LNCaP clone FGC (cell line): ENCODE data around the gene ARHGEF16.

Experiments
- DNase-seq: peaks from one replicate; pipeline ENCODE4 v3.0.0-alpha.2; 2011; ENCODE audit warnings: low read depth
- H3K4me3 ChIP-seq: 2 replicates; pipeline ENCODE4 v1.5.1; 2011; ENCODE audit warnings: mild to moderate bottlenecking, low read depth, low read length, control low read depth
- TF ChIP-seq, protein P1 (sequence below): IDR thresholded peaks from 2 replicates; pipeline ENCODE4 v1.5.1; 2012; ENCODE audit warnings: mild to moderate bottlenecking; ENCODE audit not compliant: control insufficient read depth, insufficient read depth; ENCODE audit errors: extremely low read depth

Gene ARHGEF16

DNA sequence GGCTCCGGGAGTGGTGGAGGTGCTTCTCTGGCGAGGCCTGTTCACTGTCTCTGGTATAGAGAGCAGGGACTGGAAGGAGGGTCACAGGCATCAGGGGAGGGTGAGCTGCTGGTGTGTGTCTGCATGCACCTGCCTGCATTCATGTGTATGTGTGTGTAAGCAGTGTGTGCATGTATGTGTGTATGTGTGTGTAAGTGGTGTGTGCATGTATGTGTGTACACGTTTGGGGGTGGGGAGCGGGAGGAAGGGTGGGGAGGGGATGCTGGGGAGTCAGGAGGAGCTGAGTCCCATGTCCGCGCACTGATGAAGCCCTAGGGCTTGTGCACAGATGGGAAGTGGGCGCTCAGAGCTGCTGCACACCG lies 49.0 kb downstream of the ARHGEF16 start:
- DNase-seq: no peak
- TF ChIP-seq, protein P1, sequence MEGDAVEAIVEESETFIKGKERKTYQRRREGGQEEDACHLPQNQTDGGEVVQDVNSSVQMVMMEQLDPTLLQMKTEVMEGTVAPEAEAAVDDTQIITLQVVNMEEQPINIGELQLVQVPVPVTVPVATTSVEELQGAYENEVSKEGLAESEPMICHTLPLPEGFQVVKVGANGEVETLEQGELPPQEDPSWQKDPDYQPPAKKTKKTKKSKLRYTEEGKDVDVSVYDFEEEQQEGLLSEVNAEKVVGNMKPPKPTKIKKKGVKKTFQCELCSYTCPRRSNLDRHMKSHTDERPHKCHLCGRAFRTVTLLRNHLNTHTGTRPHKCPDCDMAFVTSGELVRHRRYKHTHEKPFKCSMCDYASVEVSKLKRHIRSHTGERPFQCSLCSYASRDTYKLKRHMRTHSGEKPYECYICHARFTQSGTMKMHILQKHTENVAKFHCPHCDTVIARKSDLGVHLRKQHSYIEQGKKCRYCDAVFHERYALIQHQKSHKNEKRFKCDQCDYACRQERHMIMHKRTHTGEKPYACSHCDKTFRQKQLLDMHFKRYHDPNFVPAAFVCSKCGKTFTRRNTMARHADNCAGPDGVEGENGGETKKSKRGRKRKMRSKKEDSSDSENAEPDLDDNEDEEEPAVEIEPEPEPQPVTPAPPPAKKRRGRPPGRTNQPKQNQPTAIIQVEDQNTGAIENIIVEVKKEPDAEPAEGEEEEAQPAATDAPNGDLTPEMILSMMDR: no peak
- no peak overlapping the region for H3K4me3 ChIP-seq

DNA sequence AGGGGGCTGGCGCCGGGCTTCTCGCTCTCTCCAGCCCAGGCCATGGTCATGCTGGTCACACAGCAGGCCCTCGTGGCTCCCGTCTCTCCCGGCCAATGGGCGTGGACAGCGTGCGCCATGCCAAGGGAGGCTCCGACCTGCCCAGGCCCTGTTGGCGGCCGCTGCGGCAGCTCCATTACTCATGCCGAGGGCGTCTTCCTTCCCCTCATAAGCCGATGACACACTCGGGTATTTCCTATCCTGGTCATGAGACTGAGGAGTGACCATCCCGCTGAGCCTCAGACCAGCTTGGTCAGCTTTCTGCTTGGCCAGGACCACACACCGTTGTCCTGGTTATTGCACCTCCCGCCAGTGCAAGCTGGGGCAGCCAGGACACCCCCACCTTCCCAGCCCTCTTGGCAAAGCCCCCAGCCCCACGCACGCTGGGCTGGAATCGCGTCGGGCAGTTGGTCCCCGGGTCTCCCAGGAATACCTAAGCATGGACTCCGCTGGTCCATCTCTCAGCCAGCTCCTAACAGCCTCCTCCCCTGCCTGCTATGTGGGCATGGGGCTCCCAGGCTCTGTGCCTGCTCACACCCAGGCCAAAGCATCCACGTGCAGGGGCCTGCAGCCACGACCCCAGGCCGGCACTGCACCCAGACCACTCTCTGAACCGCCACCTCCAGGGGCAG lies 49.8 kb downstream of the ARHGEF16 start:
- DNase-seq: no peak
- H3K4me3 ChIP-seq: no peak overlapping the region
- TF ChIP-seq, protein P1: no peak

DNA sequence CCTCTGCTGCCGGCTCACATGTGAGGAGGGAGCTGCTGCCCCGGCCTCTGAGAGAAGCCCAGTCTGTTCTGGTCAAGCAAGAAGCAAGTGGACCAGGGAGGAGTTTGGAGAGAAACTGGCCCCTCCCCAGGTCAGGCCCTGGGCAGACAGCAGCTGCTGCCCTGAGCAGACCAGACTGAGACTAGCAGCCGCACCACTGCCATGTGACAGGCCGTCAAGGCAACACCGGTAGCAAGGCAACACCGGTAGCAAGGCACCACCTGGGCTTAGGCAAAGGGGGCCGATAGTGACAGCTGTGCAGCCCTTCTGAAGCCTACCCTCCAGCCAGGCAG lies 50.3 kb downstream of the ARHGEF16 start:
- no peak overlapping the region for H3K4me3 ChIP-seq
- TF ChIP-seq, protein P1: no peak
- no peak for DNase-seq

DNA sequence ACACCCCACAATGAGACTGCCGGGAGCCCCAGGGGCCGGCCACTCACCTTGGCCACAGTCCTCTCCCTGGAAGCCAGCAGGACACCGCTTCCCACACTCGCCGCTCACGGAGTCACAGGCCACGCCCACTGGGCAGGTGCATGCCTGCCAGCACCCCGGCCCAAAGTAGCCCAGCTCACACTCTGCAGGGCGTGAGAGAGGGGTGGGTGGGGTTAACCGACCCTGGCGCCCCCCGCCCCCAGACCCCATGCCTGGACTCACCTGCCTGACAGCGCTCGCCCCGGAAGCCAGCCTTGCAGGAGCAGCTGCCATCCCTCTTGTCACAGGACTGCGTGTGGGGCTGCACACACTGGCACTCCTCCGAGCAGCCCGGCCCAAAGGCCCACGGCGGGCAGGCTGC lies 50.7 kb downstream of the ARHGEF16 start:
- TF ChIP-seq, protein P1: no peak
- DNase-seq: no peak

DNA sequence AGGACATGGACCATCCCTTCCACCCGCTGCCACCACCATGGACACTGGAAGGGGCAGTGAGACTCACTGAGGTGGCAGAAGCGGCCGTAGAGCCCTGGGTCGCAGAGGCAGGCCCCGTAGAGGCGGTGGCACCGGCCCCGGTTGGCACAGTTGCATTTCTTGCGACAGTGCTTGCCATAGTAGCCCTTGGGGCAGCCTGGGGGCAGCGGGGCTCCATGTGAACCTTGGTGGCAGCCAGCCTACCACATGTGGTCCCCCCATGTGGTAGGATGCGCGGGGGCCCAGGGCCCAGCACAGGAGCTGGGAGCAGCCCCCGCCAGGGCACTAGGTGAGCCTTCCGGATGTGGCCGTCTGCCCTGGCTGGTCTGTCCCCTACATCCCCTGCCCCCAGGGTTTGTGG lies 51.6 kb downstream of the ARHGEF16 start:
- DNase-seq: no peak
- no peak overlapping the region for H3K4me3 ChIP-seq
- TF ChIP-seq, protein P1: no peak

More for the DNA sequence above, 50.7 kb downstream of the ARHGEF16 start:
- no peak overlapping the region for H3K4me3 ChIP-seq

DNA sequence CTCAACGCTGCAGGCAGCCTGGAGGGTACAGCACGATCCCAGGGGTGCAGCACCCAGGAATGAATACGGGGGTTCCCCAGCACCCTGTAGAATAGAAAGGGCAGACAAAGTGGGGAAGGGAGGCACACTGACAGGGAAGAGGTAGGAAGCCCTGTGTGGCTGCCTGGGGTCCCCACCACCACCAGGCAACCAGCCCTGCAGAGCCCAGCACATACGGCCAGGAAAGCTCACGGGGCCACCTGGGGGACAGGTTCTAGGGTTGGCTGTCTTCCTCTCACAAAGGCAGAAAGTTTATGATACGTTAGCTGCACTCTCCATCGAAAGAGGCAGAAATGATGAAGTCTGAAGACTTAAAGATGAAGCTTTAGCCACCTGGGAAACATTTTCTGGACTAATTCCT lies 52.5 kb downstream of the ARHGEF16 start:
- no peak for DNase-seq
- H3K4me3 ChIP-seq: no peak overlapping the region
- TF ChIP-seq, protein P1: no peak

DNA sequence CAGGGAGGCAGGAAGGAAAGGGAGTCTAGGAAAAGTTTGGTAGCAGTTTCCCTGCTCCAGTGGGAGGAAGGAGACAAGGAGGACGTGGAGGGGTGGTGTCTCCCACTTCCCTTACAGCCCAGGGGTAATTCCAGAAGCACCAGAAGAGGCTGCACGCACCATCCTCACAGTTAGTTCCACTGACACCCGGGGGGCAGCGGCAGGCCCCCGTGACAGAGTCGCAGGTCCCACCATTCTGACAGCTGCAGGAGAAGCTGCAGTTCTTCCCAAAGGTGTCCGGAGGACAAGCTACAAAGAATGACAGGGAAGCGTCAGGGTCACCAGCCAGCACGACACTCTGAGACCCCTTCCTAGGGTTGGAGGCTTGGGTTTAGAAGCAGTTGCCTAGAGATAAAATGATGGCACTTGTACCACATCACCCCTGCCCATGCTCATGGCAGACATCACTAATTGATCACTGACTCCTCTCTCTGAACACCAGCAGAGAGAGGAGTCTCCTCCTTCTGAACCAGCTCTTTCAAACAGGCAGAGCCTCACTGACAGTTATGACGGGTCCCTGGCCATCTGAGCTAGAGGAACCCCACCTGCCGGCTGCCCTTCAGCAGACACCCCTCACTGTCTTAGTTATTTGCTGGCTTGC lies 53.3 kb downstream of the ARHGEF16 start:
- TF ChIP-seq, protein P1: no peak
- H3K4me3 ChIP-seq: no peak overlapping the region
- no peak for DNase-seq
